HG02938 (cell line): Measurements from ENCODE around the gene MRPL36.

Source experiments
- ATAC-seq: cut with Tn5 transposase; IDR thresholded peaks from one replicate; pipeline ENCODE4 v1.9.1; 2021; ENCODE audit warnings: mild to moderate bottlenecking, moderate library complexity; ENCODE audit not compliant: unreplicated experiment

Gene MRPL36

GRCh38 chr5:1751026-1751863 is 48.4 kb downstream of the MRPL36 start:
- no peak for ATAC-seq

- ATAC-seq: no peak
These were observed 49.2 kb downstream of the MRPL36 start for GRCh38 chr5:1750469-1750868.

- ATAC-seq: no peak
These were observed 50.1 kb downstream of the MRPL36 start for GRCh38 chr5:1749346-1750124.

GRCh38 chr5:1748845-1749244 is 50.8 kb downstream of the MRPL36 start:
- no peak for ATAC-seq
